Right kidney (tissue), 1 donor: ENCODE data around the gene IL17RA.

ENCODE experiments used
- DNase-seq: peaks from one replicate; pipeline ENCODE4 v3.0.0-alpha.2; 2016

The IL17RA gene

GRCh38 chr22:17083811-17084441 is 874 bp upstream of the IL17RA start:
- DNase-seq: no peak

GRCh38 chr22:17085277-17086181 is 729 bp downstream of the IL17RA start:
- no peak for DNase-seq

- DNase-seq: no peak
Observed at GRCh38 chr22:17086296-17086695, 1.5 kb downstream of the IL17RA start.

GRCh38 chr22:17086788-17087497 is 2.1 kb downstream of the IL17RA start:
- DNase-seq: no peak

- DNase-seq: no peak
Observed at GRCh38 chr22:17087498-17088131, 2.8 kb downstream of the IL17RA start.

GRCh38 chr22:17090550-17090949 is 5.8 kb downstream of the IL17RA start:
- no peak for DNase-seq

GRCh38 chr22:17091851-17092250 is 7.1 kb downstream of the IL17RA start:
- no peak for DNase-seq

GRCh38 chr22:17093081-17093480 is 8.3 kb downstream of the IL17RA start:
- no peak for DNase-seq

GRCh38 chr22:17095538-17095937 is 10.7 kb downstream of the IL17RA start:
- no peak for DNase-seq

- DNase-seq: no peak
Observed at GRCh38 chr22:17096071-17096470, 11.3 kb downstream of the IL17RA start.

- DNase-seq: no peak
Observed at GRCh38 chr22:17097062-17097461, 12.3 kb downstream of the IL17RA start.

GRCh38 chr22:17097701-17098100 is 12.9 kb downstream of the IL17RA start:
- DNase-seq: no peak

- no peak for DNase-seq
Observed at GRCh38 chr22:17098379-17098819, 13.6 kb downstream of the IL17RA start.

GRCh38 chr22:17100621-17101020 is 15.8 kb downstream of the IL17RA start:
- no peak for DNase-seq

GRCh38 chr22:17101475-17102296 is 16.9 kb downstream of the IL17RA start:
- DNase-seq: no peak

- no peak for DNase-seq
Observed at GRCh38 chr22:17102297-17102667, 17.5 kb downstream of the IL17RA start.

- DNase-seq: no peak
Observed at GRCh38 chr22:17103351-17103750, 18.6 kb downstream of the IL17RA start.

GRCh38 chr22:17104336-17104935 is 19.6 kb downstream of the IL17RA start:
- no peak for DNase-seq

GRCh38 chr22:17105143-17106129 is 20.6 kb downstream of the IL17RA start:
- DNase-seq: no peak
